K562 (cell line): ENCODE data around the gene GORASP1. TPM values are rescaled to one million over a fixed set of nuclear protein-coding genes. Genes with fewer than 3 reads are reported as not detected.

ENCODE experiments used
- ATAC-seq: fragments of 200-7000 bp; cut with Tn5 transposase; 3 replicates; pipeline ENCODE4 v1.9.1; 2020; ENCODE audit warnings: moderate library complexity
- BruUV-seq: library from RNA; stranded (reverse); fragments of 400-500 nt; replicated peaks from 2 replicates; lab custom pipeline; 2021; lab: Mats Ljungman, UMichigan
- CTCF ChIA-PET: fragments of 300-600 bp; formaldehyde crosslinking; extraction: SDS; loops from one replicate; lab custom pipeline; 2021; ENCODE audit warnings: low intra/inter-chr PET ratio; lab: Yijun Ruan, JAX
- POLR2A ChIA-PET: fragments of 300-600, 350-650 bp; sonication (Branson Sonifier 250); formaldehyde crosslinking; extraction: SDS; loops from one replicate; lab custom pipeline; 2021; ENCODE audit warnings: antibody characterized with exemption, inconsistent platforms; lab: Yijun Ruan, JAX
- DNase-seq, 4 experiments: peaks; one replicate each; pipeline versions ENCODE4 v3.0.0 to v3.0.0-alpha.2; 2011 to 2018; ENCODE audit warnings: low spot score in 3 of 4, mixed read lengths in 3 of 4; ENCODE audit errors: extremely low read depth in 1 of 4
- FAIRE-seq: peaks from 2 replicates; lab custom pipeline; 2011; peaks lifted over from hg19 to GRCh38; lab: Jason Lieb, UNC
- H2AFZ ChIP-seq: 2 replicates; pipeline ENCODE4 v1.6.0; 2011; ENCODE audit warnings: low read depth, low read length, control low read depth, inconsistent platforms
- H3K27ac ChIP-seq: fragments of 200-600 bp; 3 replicates; pipeline ENCODE4 v1.8.0; 2011; ENCODE audit warnings: low read depth, mild to moderate bottlenecking, control low read depth, inconsistent platforms, low read length, moderate library complexity, mixed read lengths; ENCODE audit errors: extremely low read depth
- H3K27me3 ChIP-seq, 2 experiments: fragments of 300-600 bp in 1 of 2; 2 replicates in 1 of 2; 3 replicates in 1 of 2; pipeline versions ENCODE4 v1.6.0 to v1.8.0; 2011; ENCODE audit warnings: inconsistent platforms in 2 of 2, low read length in 2 of 2, mild to moderate bottlenecking in 1 of 2, mixed read lengths in 1 of 2, moderate library complexity in 1 of 2; ENCODE audit not compliant: control insufficient read depth in 2 of 2, insufficient read depth in 2 of 2
- H3K36me3 ChIP-seq: fragments of 300-600 bp; 3 replicates; pipeline ENCODE4 v1.8.0; 2011; ENCODE audit warnings: mild to moderate bottlenecking, low read length, inconsistent platforms; ENCODE audit not compliant: control insufficient read depth, insufficient read depth
- H3K4me1 ChIP-seq, 2 experiments: fragments of 200-600 bp in 1 of 2; replicated peaks in 1 of 2; 2 replicates in 1 of 2; 3 replicates in 1 of 2; pipeline versions ENCODE4 v1.5.1 to v1.8.0; 2011; ENCODE audit warnings: inconsistent platforms in 2 of 2, low read length in 2 of 2, mild to moderate bottlenecking in 1 of 2, mixed read lengths in 1 of 2, moderate library complexity in 1 of 2; ENCODE audit not compliant: control insufficient read depth in 2 of 2, insufficient read depth in 2 of 2
- H3K4me2 ChIP-seq: 2 replicates; pipeline ENCODE4 v1.6.1; 2011; ENCODE audit warnings: low read length, control low read depth, inconsistent platforms, mixed read lengths; ENCODE audit not compliant: insufficient read depth
- H3K4me3 ChIP-seq: fragments of 200-600 bp; sonication (generic), shearing (Covaris generic); 2 replicates; pipeline ENCODE4 v1.5.1; 2016; ENCODE audit warnings: control low read depth, inconsistent platforms
- H3K79me2 ChIP-seq: fragments of 200-600 bp; 3 replicates; pipeline ENCODE4 v1.8.0; 2011; ENCODE audit warnings: low read length, inconsistent platforms; ENCODE audit not compliant: control insufficient read depth, insufficient read depth
- H3K9ac ChIP-seq, 2 experiments: 2 replicates each; pipeline versions ENCODE4 v1.6.0 to v1.6.1; 2011; ENCODE audit warnings: low read depth in 2 of 2, low read length in 2 of 2, control low read depth in 1 of 2, inconsistent platforms in 1 of 2, mild to moderate bottlenecking in 1 of 2, mixed read lengths in 1 of 2; ENCODE audit not compliant: insufficient read depth in 1 of 2
- H3K9me1 ChIP-seq: one replicate; pipeline ENCODE4 v1.6.0; 2011; ENCODE audit warnings: inconsistent platforms, mild to moderate bottlenecking, low read length, moderate library complexity; ENCODE audit not compliant: control insufficient read depth, insufficient read depth
- H3K9me3 ChIP-seq: replicated peaks from 2 replicates; pipeline ENCODE4 v1.5.1; 2011; ENCODE audit warnings: low read depth, low read length, inconsistent platforms; ENCODE audit not compliant: control insufficient read depth, insufficient read depth
- H4K20me1 ChIP-seq: replicated peaks from 2 replicates; pipeline ENCODE4 v1.6.1; 2011; ENCODE audit warnings: low read length, inconsistent platforms, mixed read lengths; ENCODE audit not compliant: control insufficient read depth, insufficient read depth
- ARNT ChIP-seq, 2 experiments: fragments of 450-650 bp; IDR thresholded peaks; 2 replicates each; pipeline ENCODE4 v1.6.1; 2016; ENCODE audit warnings: mild to moderate bottlenecking in 1 of 2
- CTBP1 ChIP-seq: fragments of 450-650 bp; IDR thresholded peaks from 2 replicates; pipeline ENCODE4 v1.6.1; 2016; ENCODE audit warnings: borderline replicate concordance
- FOXK2 ChIP-seq, 2 experiments: fragments of 450-650 bp; IDR thresholded peaks in 1 of 2; conservative IDR thresholded peaks in 1 of 2; 2 replicates each; pipeline ENCODE4 v1.6.1; 2016; ENCODE audit warnings: low read depth in 2 of 2, mild to moderate bottlenecking in 1 of 2
- HDAC1 ChIP-seq, 2 experiments: fragments of 450-650 bp; IDR thresholded peaks; 2 replicates each; pipeline ENCODE4 v1.6.1; 2016 to 2017; ENCODE audit warnings: inconsistent platforms in 1 of 2, mild to moderate bottlenecking in 1 of 2, moderate library complexity in 1 of 2
- JUND ChIP-seq, 2 experiments: IDR thresholded peaks; 2 replicates in 1 of 2; 3 replicates in 1 of 2; pipeline ENCODE4 v1.6.1; 2011; ENCODE audit warnings: borderline replicate concordance in 2 of 2, low read depth in 2 of 2, low read length in 2 of 2, improper control_type of control experiment in 1 of 2, missing biosample characterization in 1 of 2, missing genetic modification characterization in 1 of 2, missing genetic modification reagents in 1 of 2
- MAFK ChIP-seq: IDR thresholded peaks from 2 replicates; pipeline ENCODE4 v1.6.1; 2011; ENCODE audit warnings: low read length, improper control_type of control experiment
- MAZ ChIP-seq, 2 experiments: fragments of 450-650 bp in 1 of 2; sonication (generic) in 1 of 2; formaldehyde crosslinking; IDR thresholded peaks in 1 of 2; conservative IDR thresholded peaks in 1 of 2; 2 replicates each; pipeline versions ENCODE4 v1.4.0 to v1.5.0; 2020; ENCODE audit warnings: mild to moderate bottlenecking in 1 of 2, missing genetic modification reagents in 1 of 2
- NONO ChIP-seq, 2 experiments: fragments of 200-400 bp in 1 of 2; fragments of 450-650 bp in 1 of 2; formaldehyde crosslinking in 1 of 2; IDR thresholded peaks; 2 replicates each; pipeline ENCODE4 v1.6.1; 2017; ENCODE audit warnings: low read depth in 2 of 2, mild to moderate bottlenecking in 2 of 2, moderate library complexity in 2 of 2, low read length in 1 of 2
- POU5F1 ChIP-seq: fragments of 150-350 bp; IDR thresholded peaks from 2 replicates; pipeline ENCODE4 v1.6.1; 2014; ENCODE audit warnings: borderline replicate concordance, low read length, low read depth, mild to moderate bottlenecking; ENCODE audit not compliant: partially characterized antibody
- RAD21 ChIP-seq, 2 experiments: fragments of 250-450 bp in 1 of 2; fragments of 450-650 bp in 1 of 2; sonication (Bioruptor Pico) in 1 of 2; formaldehyde crosslinking in 1 of 2; IDR thresholded peaks in 1 of 2; conservative IDR thresholded peaks in 1 of 2; 2 replicates each; pipeline versions ENCODE4 v1.4.0 to v1.8.0; 2020 to 2022; ENCODE audit warnings: mild to moderate bottlenecking in 2 of 2, moderate library complexity in 1 of 2
- RAD51 ChIP-seq: fragments of 450-650 bp; IDR thresholded peaks from 2 replicates; pipeline ENCODE4 v1.7.1; 2016; ENCODE audit warnings: low read depth, mild to moderate bottlenecking, borderline replicate concordance
- SMC3 ChIP-seq: conservative IDR thresholded peaks from 2 replicates; pipeline ENCODE4 v1.6.1; 2011; ENCODE audit warnings: low read depth, low read length, improper control_type of control experiment; ENCODE audit not compliant: insufficient read depth
- STAG1 ChIP-seq: sonication (generic); formaldehyde crosslinking; IDR thresholded peaks from 2 replicates; pipeline ENCODE4 v1.5.0; 2020; ENCODE audit warnings: missing genetic modification reagents, borderline replicate concordance
- THRAP3 ChIP-seq: fragments of 450-650 bp; IDR thresholded peaks from 2 replicates; pipeline ENCODE4 v1.6.1; 2016; ENCODE audit warnings: mild to moderate bottlenecking, inconsistent platforms, borderline replicate concordance
- THRB ChIP-seq: fragments of 450-650 bp; formaldehyde crosslinking; conservative IDR thresholded peaks from 2 replicates; pipeline ENCODE4 v1.4.0; 2022; ENCODE audit warnings: mild to moderate bottlenecking, missing genetic modification characterization
- ZNF316 ChIP-seq: fragments of 450-650 bp; IDR thresholded peaks from 2 replicates; pipeline ENCODE4 v1.6.1; 2016
- WGBS: fragments of 100-300 bp; shearing (Covaris generic); methylation state at CpG from one replicate; pipeline ENCODE4 v1.1.6; 2016; ENCODE audit warnings: low coverage, mixed read lengths; ENCODE audit not compliant: insufficient coverage; ENCODE audit errors: missing lambda C conversion rate; 5-methylcytosine and 5-hydroxymethylcytosine counted together
- in situ Hi-C: fragments of 300-500 bp; cut with MboI; formaldehyde crosslinking; loops from 4 replicates; pipeline ENCODE4 v1.15.0; 2018; ENCODE audit warnings: inconsistent platforms, mixed read lengths
- intact Hi-C: fragments of 100-400 bp; cut with micrococcal nuclease; formaldehyde crosslinking; loops from 2 replicates; pipeline ENCODE4 v1.14.2; 2022
- polyA plus RNA-seq, 8 experiments: library from polyadenylated mRNA; depleted of rRNA in 4 of 8; stranded (reverse) in 5 of 8; unstranded in 3 of 8; fragments of >200 nt; fragmentation: Nextera tagmentation in 2 of 8; fragmentation: Illumina TruSeq in 1 of 8; extraction: Ambion mirVana in 2 of 8; extraction: Trizol in 1 of 8; gene quantifications; 2 replicates each; pipeline versions ENCODE4 v1.2.1 to v1.2.3, GENCODE V29; 2011 to 2014; ENCODE audit warnings: inconsistent platforms in 1 of 8, missing spikeins in 1 of 8
- total RNA-seq, 7 experiments: library from RNA; depleted of rRNA in 6 of 7; stranded (reverse); fragments of >200 nt in 6 of 7; fragmentation: Illumina TruSeq in 2 of 7; extraction: Trizol in 2 of 7; gene quantifications; 2 replicates each; pipeline versions ENCODE4 v1.2.1 to v1.2.3, GENCODE V29; 2011 to 2021; ENCODE audit warnings: low replicate concordance in 1 of 7
- TF ChIP-seq, protein P1 (sequence below), 3 experiments: IDR thresholded peaks in 2 of 3; conservative IDR thresholded peaks in 1 of 3; 2 replicates each; pipeline ENCODE4 v1.5.1; 2011 to 2012; ENCODE audit warnings: low read length in 3 of 3, mild to moderate bottlenecking in 3 of 3, control low read depth in 2 of 3, improper control_type of control experiment in 1 of 3, inconsistent platforms in 1 of 3, low read depth in 1 of 3, mixed read lengths in 1 of 3, moderate library complexity in 1 of 3; ENCODE audit not compliant: insufficient read depth in 2 of 3

Gene GORASP1
- total and polyA plus RNA-seq, 9 of the 15 experiments (the other 6 are each of a cell fraction or from before 2014, with no cell fraction given) = 8.4 to 87.9 (median 67.6) TPM

GRCh38 chr3:39126532-39127071, 19.2 kb upstream of the GORASP1 start:
- ChIA-PET POLR2A (interaction anchor here (0.5 to 4.1 kb wide), 9 partner anchors 9 to 1106 kb away, joined by 3 to 21 read pairs (median 5); no protein-coding TSS in a partner anchor), CTCF (interaction anchor here (0.7 to 3.0 kb wide), 5 partner anchors 58 to 252 kb away, joined by 3 to 42 read pairs (median 3); no protein-coding TSS in a partner anchor)
- Histone ChIP-seq H3K4me2 (no peak overlapping the region), H4K20me1 (no peaks in the 10 kb centered on the region), H3K4me1 (no peaks in the 10 kb centered on the region; a peak in 1 of 5 replicates), H2AFZ (peak overlapping the region; percentile 59; the same call in 1 of the 2 replicates), H3K79me2 (no peaks in the 10 kb centered on the region), H3K9me1 (no peaks in the 10 kb centered on the region), H3K36me3 (no peaks in the 10 kb centered on the region), H3K27ac (no peak overlapping the region), H3K9me3 (no peaks in the 10 kb centered on the region), H3K27me3 (no peaks in the 10 kb centered on the region), H3K9ac (no peak overlapping the region), H3K4me3 (no peak overlapping the region)
- WGBS = 32% methylated on average over 6 of the region's 6 CpGs
- intact Hi-C loops (loop anchor here (1.0 to 5.0 kb wide), 5 partner anchors 22 to 251 kb away; no protein-coding TSS in a partner anchor), in situ Hi-C loops (loop anchor here (5.0 to 10.0 kb wide), 3 partner anchors 61 to 258 kb away; partner anchors contain the start of gene SLC25A38)
- ATAC-seq (peak; percentile 92), DNase-seq (peak; percentile 62 to 78 (median 66)), FAIRE-seq (peak; percentile 89)
- BruUV-seq = no TSS peak
- TF ChIP-seq MAZ (CRISPR knock-in tag; conservative IDR thresholded peaks at IDR 0.05 in 1 of 2, IDR thresholded peaks at IDR 0.05 in 1 of 2) = 0 out of 4 replicates have a peak, but pooled peaks of 1 of the 2 experiments have one; percentile 15
- TF ChIP-seq RAD21 (CRISPR knock-in tag; conservative IDR thresholded peaks at IDR 0.05 in 1 of 2, IDR thresholded peaks at IDR 0.05 in 1 of 2) = peak; percentile 91 to 98
- peak; percentile 90 for TF ChIP-seq SMC3
- TF ChIP-seq RAD51 = peak; percentile 37; the same call in 1 of the 2 replicates
- no peak for TF ChIP-seq POU5F1
- peak; percentile 71; the same call in 1 of the 2 replicates for TF ChIP-seq STAG1
- TF ChIP-seq CTBP1 = peak; percentile 30; the same call in 1 of the 2 replicates
- TF ChIP-seq, protein P1, sequence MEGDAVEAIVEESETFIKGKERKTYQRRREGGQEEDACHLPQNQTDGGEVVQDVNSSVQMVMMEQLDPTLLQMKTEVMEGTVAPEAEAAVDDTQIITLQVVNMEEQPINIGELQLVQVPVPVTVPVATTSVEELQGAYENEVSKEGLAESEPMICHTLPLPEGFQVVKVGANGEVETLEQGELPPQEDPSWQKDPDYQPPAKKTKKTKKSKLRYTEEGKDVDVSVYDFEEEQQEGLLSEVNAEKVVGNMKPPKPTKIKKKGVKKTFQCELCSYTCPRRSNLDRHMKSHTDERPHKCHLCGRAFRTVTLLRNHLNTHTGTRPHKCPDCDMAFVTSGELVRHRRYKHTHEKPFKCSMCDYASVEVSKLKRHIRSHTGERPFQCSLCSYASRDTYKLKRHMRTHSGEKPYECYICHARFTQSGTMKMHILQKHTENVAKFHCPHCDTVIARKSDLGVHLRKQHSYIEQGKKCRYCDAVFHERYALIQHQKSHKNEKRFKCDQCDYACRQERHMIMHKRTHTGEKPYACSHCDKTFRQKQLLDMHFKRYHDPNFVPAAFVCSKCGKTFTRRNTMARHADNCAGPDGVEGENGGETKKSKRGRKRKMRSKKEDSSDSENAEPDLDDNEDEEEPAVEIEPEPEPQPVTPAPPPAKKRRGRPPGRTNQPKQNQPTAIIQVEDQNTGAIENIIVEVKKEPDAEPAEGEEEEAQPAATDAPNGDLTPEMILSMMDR (IDR thresholded peaks at IDR 0.05 in 2 of 3, conservative IDR thresholded peaks at IDR 0.05 in 1 of 3; ENCODE audit: insufficient read depth in 2 of 3, low read depth in 1 of 3, low read length in 3 of 3) = peak; percentile 85 to 96 (median 89)
- TF ChIP-seq JUND (IDR thresholded peaks at IDR 0.05; ENCODE audit: borderline replicate concordance, low read depth, low read length) = 0 out of 2 replicates have a peak, but pooled peaks have one; percentile 45
- no peak; the same call in 2 of the 3 replicates for TF ChIP-seq JUND (tag; IDR thresholded peaks at IDR 0.05; ENCODE audit: borderline replicate concordance, low read depth, low read length)
- 0 out of 2 replicates have a peak, but pooled peaks have one; percentile 61 for TF ChIP-seq THRAP3
- TF ChIP-seq MAFK = 0 out of 2 replicates have a peak, but pooled peaks have one; percentile 26
- TF ChIP-seq ARNT (IDR thresholded peaks at IDR 0.05) = peak in 1 of 2 experiments; percentile 43; a peak in 1 of 4 replicates
- peak; percentile 73 for TF ChIP-seq ZNF316
- TF ChIP-seq HDAC1 (IDR thresholded peaks at IDR 0.05) = peak in 1 of 2 experiments; percentile 40; a peak in 1 of 4 replicates
- TF ChIP-seq NONO (IDR thresholded peaks at IDR 0.05; ENCODE audit: low read depth in 2 of 2, low read length in 1 of 2) = no peak
- TF ChIP-seq FOXK2 (conservative IDR thresholded peaks at IDR 0.05 in 1 of 2, IDR thresholded peaks at IDR 0.05 in 1 of 2; ENCODE audit: low read depth in 2 of 2) = peak; percentile 16 to 48; a peak in 1 of 4 replicates
- TF ChIP-seq THRB (CRISPR knock-in tag) = peak; percentile 76; the same call in 1 of the 2 replicates
